NCI-H2196 (cell line): ENCODE data around the gene CCDC167.

Source experiments
- DNase-seq: peaks from one replicate; lab custom pipeline; 2025; ENCODE audit not compliant: unreplicated experiment; lab: John Stamatoyannopoulos, UW

Gene CCDC167

GRCh38 chr6:37530297-37530696 is 30.6 kb upstream of the CCDC167 start:
- DNase-seq, result no peak

- DNase-seq, result no peak
These were observed 28.8 kb upstream of the CCDC167 start for GRCh38 chr6:37528541-37528940.

GRCh38 chr6:37525460-37526357 is 26.0 kb upstream of the CCDC167 start:
- DNase-seq, result no peak

GRCh38 chr6:37524970-37525318 is 25.3 kb upstream of the CCDC167 start:
- no peak for DNase-seq

- DNase-seq, result no peak
These were observed 24.6 kb upstream of the CCDC167 start for GRCh38 chr6:37524025-37524969.

GRCh38 chr6:37523412-37523811 is 23.7 kb upstream of the CCDC167 start:
- DNase-seq, result no peak

- DNase-seq, result no peak
These were observed 23.1 kb upstream of the CCDC167 start for GRCh38 chr6:37522836-37523235.

- no peak for DNase-seq
These were observed 22.0 kb upstream of the CCDC167 start for GRCh38 chr6:37521674-37522073.

GRCh38 chr6:37520926-37521325 is 21.2 kb upstream of the CCDC167 start:
- no peak for DNase-seq

- DNase-seq, result no peak
These were observed 19.8 kb upstream of the CCDC167 start for GRCh38 chr6:37519461-37519860.

- DNase-seq, result no peak
These were observed 18.4 kb upstream of the CCDC167 start for GRCh38 chr6:37518116-37518515.

GRCh38 chr6:37517411-37517812 is 17.7 kb upstream of the CCDC167 start:
- no peak for DNase-seq

GRCh38 chr6:37516920-37517405 is 17.3 kb upstream of the CCDC167 start:
- DNase-seq, result no peak

GRCh38 chr6:37516076-37516919 is 16.6 kb upstream of the CCDC167 start:
- peak; percentile 85 for DNase-seq

- DNase-seq, result no peak
These were observed 16.0 kb upstream of the CCDC167 start for GRCh38 chr6:37515712-37516075.

- no peak for DNase-seq
These were observed 15.1 kb upstream of the CCDC167 start for GRCh38 chr6:37514837-37515236.

- DNase-seq, result no peak
These were observed 14.7 kb upstream of the CCDC167 start for GRCh38 chr6:37514321-37514771.

- no peak for DNase-seq
These were observed 13.9 kb upstream of the CCDC167 start for GRCh38 chr6:37513576-37513975.

- no peak for DNase-seq
These were observed 13.5 kb upstream of the CCDC167 start for GRCh38 chr6:37513155-37513554.

- no peak for DNase-seq
These were observed 12.8 kb upstream of the CCDC167 start for GRCh38 chr6:37512400-37513011.
